K562 (cell line): ENCODE measurements around the gene PLCG2. TPM values are rescaled to one million over a fixed set of nuclear protein-coding genes. Genes with fewer than 3 reads are reported as not detected.

Experiments
- BCL6 ChIP-seq: fragments of 250-450 bp; sonication (Bioruptor Pico); IDR thresholded peaks from 2 replicates; pipeline ENCODE4 v1.4.0; 2020
- BCOR ChIP-seq: fragments of 450-650 bp; IDR thresholded peaks from 2 replicates; pipeline ENCODE4 v1.6.1; 2016
- CREB1 ChIP-seq, 2 experiments: sonication (generic) in 1 of 2; formaldehyde crosslinking in 1 of 2; IDR thresholded peaks; 2 replicates each; pipeline versions ENCODE4 v1.6.1 to v1.8.0; 2012 to 2022; ENCODE audit warnings: inconsistent platforms in 1 of 2, mild to moderate bottlenecking in 1 of 2, missing genetic modification reagents in 1 of 2, moderate library complexity in 1 of 2
- HDAC1 ChIP-seq, 2 experiments: fragments of 450-650 bp; IDR thresholded peaks; 2 replicates each; pipeline ENCODE4 v1.6.1; 2016 to 2017; ENCODE audit warnings: inconsistent platforms in 1 of 2, mild to moderate bottlenecking in 1 of 2, moderate library complexity in 1 of 2
- MEIS2 ChIP-seq: fragments of 450-650 bp; IDR thresholded peaks from 2 replicates; pipeline ENCODE4 v1.6.1; 2014; ENCODE audit warnings: mild to moderate bottlenecking; ENCODE audit not compliant: partially characterized antibody
- POLR2G ChIP-seq: fragments of 200-400 bp; formaldehyde crosslinking; IDR thresholded peaks from 2 replicates; pipeline ENCODE4 v1.6.1; 2017; ENCODE audit warnings: low read depth, mild to moderate bottlenecking, antibody characterized with exemption, low read length, moderate library complexity
- SNIP1 ChIP-seq: fragments of 450-650 bp; IDR thresholded peaks from 2 replicates; pipeline ENCODE4 v1.7.1; 2017; ENCODE audit warnings: low read depth, mild to moderate bottlenecking
- TAF9B ChIP-seq: fragments of 450-650 bp; IDR thresholded peaks from 2 replicates; pipeline ENCODE4 v1.6.1; 2018; ENCODE audit warnings: mild to moderate bottlenecking; ENCODE audit not compliant: partially characterized antibody
- ZBED1 ChIP-seq: IDR thresholded peaks from 2 replicates; pipeline ENCODE4 v1.6.1; 2014
- ZNF197 ChIP-seq: fragments of 200-800 bp; sonication (Bioruptor generic); IDR thresholded peaks from 2 replicates; pipeline ENCODE4 v1.6.1; 2016; ENCODE audit warnings: low read depth, missing genetic modification characterization, missing compliant biosample characterization
- ZNF274 ChIP-seq: IDR thresholded peaks from 2 replicates; pipeline ENCODE4 v1.6.1; 2011; ENCODE audit warnings: low read depth, mild to moderate bottlenecking, low read length, moderate library complexity, borderline replicate concordance
- ZNF696 ChIP-seq: fragments of 250-450 bp; sonication (Bioruptor Pico); conservative IDR thresholded peaks from 2 replicates; pipeline ENCODE4 v1.4.0; 2020; ENCODE audit warnings: mild to moderate bottlenecking, moderate library complexity
- polyA plus RNA-seq, 8 experiments: library from polyadenylated mRNA; depleted of rRNA in 4 of 8; stranded (reverse) in 5 of 8; unstranded in 3 of 8; fragments of >200 nt; fragmentation: Nextera tagmentation in 2 of 8; fragmentation: Illumina TruSeq in 1 of 8; extraction: Ambion mirVana in 2 of 8; extraction: Trizol in 1 of 8; gene quantifications; 2 replicates each; pipeline versions ENCODE4 v1.2.1 to v1.2.3, GENCODE V29; 2011 to 2014; ENCODE audit warnings: inconsistent platforms in 1 of 8, missing spikeins in 1 of 8
- total RNA-seq, 7 experiments: library from RNA; depleted of rRNA in 6 of 7; stranded (reverse); fragments of >200 nt in 6 of 7; fragmentation: Illumina TruSeq in 2 of 7; extraction: Trizol in 2 of 7; gene quantifications; 2 replicates each; pipeline versions ENCODE4 v1.2.1 to v1.2.3, GENCODE V29; 2011 to 2021; ENCODE audit warnings: low replicate concordance in 1 of 7
- TF ChIP-seq, protein P1 (sequence below), 2 experiments: IDR thresholded peaks; 2 replicates each; pipeline ENCODE4 v1.6.1; 2012; ENCODE audit warnings: improper control_type of control experiment in 2 of 2, low read depth in 2 of 2, low read length in 2 of 2, borderline replicate concordance in 1 of 2
- TF ChIP-seq, protein P2 (sequence below): fragments of 200-600 bp; sonication (generic); IDR thresholded peaks from one replicate; pipeline ENCODE4 v1.6.1; 2012; ENCODE audit warnings: mild to moderate bottlenecking, low read depth, low read length, inconsistent platforms

The PLCG2 gene
- total and polyA plus RNA-seq, 9 of the 15 experiments (the other 6 are each of a cell fraction or from before 2014, with no cell fraction given) = 0.94 to 7.1 (median 3.1) TPM

DNA sequence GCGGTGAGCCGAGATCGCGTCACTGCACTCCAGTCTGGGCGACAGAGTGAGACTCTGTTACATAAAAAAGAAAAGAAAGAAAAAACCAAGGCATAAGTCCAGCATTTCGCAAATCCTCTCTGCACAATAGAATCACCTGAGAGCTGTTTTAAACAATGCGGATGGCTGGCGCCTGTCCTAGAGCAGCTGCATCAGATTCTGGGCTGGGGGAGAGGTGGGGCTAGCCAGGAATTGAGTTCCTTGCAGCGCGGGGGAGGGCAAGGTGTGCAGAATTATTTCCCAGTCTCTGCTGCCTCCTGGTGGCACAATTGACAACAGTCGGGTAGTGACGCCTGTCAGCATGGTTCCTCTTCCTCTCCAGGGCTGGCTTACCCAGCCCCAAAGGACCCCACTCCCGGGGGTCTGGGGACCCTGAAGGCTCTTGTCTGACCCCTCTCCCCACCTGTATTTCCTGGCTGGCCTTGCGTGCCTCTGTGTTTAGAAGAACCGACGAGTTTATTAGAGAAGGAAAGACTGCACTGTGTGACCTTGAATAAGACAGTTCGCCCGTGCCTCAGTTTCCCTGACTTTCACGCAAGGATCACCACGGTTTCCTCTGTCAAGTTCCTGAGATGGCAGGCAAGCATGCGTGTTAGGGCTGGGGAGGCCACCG is 41.1 kb upstream of the PLCG2 start (continued):
- 0 out of 2 replicates have a peak, but pooled peaks have one; percentile 37 for TF ChIP-seq CREB1 (IDR thresholded peaks at IDR 0.05)
- TF ChIP-seq CREB1 (CRISPR knock-in tag; IDR thresholded peaks at IDR 0.05) = no peak
- TF ChIP-seq, protein P1, sequence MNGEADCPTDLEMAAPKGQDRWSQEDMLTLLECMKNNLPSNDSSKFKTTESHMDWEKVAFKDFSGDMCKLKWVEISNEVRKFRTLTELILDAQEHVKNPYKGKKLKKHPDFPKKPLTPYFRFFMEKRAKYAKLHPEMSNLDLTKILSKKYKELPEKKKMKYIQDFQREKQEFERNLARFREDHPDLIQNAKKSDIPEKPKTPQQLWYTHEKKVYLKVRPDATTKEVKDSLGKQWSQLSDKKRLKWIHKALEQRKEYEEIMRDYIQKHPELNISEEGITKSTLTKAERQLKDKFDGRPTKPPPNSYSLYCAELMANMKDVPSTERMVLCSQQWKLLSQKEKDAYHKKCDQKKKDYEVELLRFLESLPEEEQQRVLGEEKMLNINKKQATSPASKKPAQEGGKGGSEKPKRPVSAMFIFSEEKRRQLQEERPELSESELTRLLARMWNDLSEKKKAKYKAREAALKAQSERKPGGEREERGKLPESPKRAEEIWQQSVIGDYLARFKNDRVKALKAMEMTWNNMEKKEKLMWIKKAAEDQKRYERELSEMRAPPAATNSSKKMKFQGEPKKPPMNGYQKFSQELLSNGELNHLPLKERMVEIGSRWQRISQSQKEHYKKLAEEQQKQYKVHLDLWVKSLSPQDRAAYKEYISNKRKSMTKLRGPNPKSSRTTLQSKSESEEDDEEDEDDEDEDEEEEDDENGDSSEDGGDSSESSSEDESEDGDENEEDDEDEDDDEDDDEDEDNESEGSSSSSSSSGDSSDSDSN (IDR thresholded peaks at IDR 0.05; ENCODE audit: borderline replicate concordance in 1 of 2, low read depth in 2 of 2, low read length in 2 of 2) = no peak
- peak; percentile 54 for TF ChIP-seq MEIS2
- no peak for TF ChIP-seq ZNF197
- TF ChIP-seq ZNF696 (CRISPR knock-in tag) = no peak
- no peak for TF ChIP-seq SNIP1
- peak; percentile 76 for TF ChIP-seq BCOR
- TF ChIP-seq, protein P2, sequence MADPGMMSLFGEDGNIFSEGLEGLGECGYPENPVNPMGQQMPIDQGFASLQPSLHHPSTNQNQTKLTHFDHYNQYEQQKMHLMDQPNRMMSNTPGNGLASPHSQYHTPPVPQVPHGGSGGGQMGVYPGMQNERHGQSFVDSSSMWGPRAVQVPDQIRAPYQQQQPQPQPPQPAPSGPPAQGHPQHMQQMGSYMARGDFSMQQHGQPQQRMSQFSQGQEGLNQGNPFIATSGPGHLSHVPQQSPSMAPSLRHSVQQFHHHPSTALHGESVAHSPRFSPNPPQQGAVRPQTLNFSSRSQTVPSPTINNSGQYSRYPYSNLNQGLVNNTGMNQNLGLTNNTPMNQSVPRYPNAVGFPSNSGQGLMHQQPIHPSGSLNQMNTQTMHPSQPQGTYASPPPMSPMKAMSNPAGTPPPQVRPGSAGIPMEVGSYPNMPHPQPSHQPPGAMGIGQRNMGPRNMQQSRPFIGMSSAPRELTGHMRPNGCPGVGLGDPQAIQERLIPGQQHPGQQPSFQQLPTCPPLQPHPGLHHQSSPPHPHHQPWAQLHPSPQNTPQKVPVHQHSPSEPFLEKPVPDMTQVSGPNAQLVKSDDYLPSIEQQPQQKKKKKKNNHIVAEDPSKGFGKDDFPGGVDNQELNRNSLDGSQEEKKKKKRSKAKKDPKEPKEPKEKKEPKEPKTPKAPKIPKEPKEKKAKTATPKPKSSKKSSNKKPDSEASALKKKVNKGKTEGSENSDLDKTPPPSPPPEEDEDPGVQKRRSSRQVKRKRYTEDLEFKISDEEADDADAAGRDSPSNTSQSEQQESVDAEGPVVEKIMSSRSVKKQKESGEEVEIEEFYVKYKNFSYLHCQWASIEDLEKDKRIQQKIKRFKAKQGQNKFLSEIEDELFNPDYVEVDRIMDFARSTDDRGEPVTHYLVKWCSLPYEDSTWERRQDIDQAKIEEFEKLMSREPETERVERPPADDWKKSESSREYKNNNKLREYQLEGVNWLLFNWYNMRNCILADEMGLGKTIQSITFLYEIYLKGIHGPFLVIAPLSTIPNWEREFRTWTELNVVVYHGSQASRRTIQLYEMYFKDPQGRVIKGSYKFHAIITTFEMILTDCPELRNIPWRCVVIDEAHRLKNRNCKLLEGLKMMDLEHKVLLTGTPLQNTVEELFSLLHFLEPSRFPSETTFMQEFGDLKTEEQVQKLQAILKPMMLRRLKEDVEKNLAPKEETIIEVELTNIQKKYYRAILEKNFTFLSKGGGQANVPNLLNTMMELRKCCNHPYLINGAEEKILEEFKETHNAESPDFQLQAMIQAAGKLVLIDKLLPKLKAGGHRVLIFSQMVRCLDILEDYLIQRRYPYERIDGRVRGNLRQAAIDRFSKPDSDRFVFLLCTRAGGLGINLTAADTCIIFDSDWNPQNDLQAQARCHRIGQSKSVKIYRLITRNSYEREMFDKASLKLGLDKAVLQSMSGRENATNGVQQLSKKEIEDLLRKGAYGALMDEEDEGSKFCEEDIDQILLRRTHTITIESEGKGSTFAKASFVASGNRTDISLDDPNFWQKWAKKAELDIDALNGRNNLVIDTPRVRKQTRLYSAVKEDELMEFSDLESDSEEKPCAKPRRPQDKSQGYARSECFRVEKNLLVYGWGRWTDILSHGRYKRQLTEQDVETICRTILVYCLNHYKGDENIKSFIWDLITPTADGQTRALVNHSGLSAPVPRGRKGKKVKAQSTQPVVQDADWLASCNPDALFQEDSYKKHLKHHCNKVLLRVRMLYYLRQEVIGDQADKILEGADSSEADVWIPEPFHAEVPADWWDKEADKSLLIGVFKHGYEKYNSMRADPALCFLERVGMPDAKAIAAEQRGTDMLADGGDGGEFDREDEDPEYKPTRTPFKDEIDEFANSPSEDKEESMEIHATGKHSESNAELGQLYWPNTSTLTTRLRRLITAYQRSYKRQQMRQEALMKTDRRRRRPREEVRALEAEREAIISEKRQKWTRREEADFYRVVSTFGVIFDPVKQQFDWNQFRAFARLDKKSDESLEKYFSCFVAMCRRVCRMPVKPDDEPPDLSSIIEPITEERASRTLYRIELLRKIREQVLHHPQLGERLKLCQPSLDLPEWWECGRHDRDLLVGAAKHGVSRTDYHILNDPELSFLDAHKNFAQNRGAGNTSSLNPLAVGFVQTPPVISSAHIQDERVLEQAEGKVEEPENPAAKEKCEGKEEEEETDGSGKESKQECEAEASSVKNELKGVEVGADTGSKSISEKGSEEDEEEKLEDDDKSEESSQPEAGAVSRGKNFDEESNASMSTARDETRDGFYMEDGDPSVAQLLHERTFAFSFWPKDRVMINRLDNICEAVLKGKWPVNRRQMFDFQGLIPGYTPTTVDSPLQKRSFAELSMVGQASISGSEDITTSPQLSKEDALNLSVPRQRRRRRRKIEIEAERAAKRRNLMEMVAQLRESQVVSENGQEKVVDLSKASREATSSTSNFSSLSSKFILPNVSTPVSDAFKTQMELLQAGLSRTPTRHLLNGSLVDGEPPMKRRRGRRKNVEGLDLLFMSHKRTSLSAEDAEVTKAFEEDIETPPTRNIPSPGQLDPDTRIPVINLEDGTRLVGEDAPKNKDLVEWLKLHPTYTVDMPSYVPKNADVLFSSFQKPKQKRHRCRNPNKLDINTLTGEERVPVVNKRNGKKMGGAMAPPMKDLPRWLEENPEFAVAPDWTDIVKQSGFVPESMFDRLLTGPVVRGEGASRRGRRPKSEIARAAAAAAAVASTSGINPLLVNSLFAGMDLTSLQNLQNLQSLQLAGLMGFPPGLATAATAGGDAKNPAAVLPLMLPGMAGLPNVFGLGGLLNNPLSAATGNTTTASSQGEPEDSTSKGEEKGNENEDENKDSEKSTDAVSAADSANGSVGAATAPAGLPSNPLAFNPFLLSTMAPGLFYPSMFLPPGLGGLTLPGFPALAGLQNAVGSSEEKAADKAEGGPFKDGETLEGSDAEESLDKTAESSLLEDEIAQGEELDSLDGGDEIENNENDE = no peak
- no peak for TF ChIP-seq BCL6 (CRISPR knock-in tag)
- TF ChIP-seq ZNF274 = no peak
- TF ChIP-seq HDAC1 (IDR thresholded peaks at IDR 0.05) = no peak; a peak in 1 of 4 replicates
- no peak for TF ChIP-seq POLR2G
- TF ChIP-seq ZBED1 = no peak
- TF ChIP-seq TAF9B = no peak
